Transverse colon (tissue), 4 donors: ENCODE results near the gene HOXD1. TPM values are rescaled to one million over a fixed set of nuclear protein-coding genes. Genes with fewer than 3 reads are reported as not detected.

Experiments used
- DNase-seq: peaks from one replicate; pipeline ENCODE4 v3.0.0-alpha.2; 2019
- H3K27ac ChIP-seq, 4 donors: fragments of 200-600 bp; sonication (generic); 2 replicates each; pipeline ENCODE4 v1.5.1; 2016 to 2018; ENCODE audit warnings: inconsistent platforms in 4 of 4
- H3K27me3 ChIP-seq: fragments of 200-600 bp; sonication (generic); 2 replicates; pipeline ENCODE4 v1.5.1; 2017; ENCODE audit warnings: inconsistent platforms
- H3K36me3 ChIP-seq, 4 donors: fragments of 200-600 bp; sonication (generic); 2 replicates each; pipeline ENCODE4 v1.5.1; 2017 to 2019; ENCODE audit warnings: inconsistent platforms in 4 of 4
- H3K4me1 ChIP-seq, 4 donors: fragments of 200-600 bp; sonication (generic); 2 replicates each; pipeline ENCODE4 v1.5.1; 2017 to 2020; ENCODE audit warnings: inconsistent platforms in 4 of 4
- H3K4me3 ChIP-seq, 4 donors: fragments of 200-600 bp; sonication (generic); 1 replicate in 1 of 4; 2 replicates in 3 of 4; pipeline versions ENCODE4 v1.5.1 to v1.6.1; 2017 to 2019; ENCODE audit warnings: inconsistent platforms in 4 of 4
- H3K9me3 ChIP-seq, 2 donors: fragments of 200-600 bp; sonication (generic); 2 replicates each; pipeline ENCODE4 v1.5.1; 2017 to 2019; ENCODE audit warnings: inconsistent platforms in 2 of 2
- EP300 ChIP-seq: sonication (generic); formaldehyde crosslinking; IDR thresholded peaks from one replicate; pipeline ENCODE4 v1.6.1; 2017; ENCODE audit warnings: antibody characterized with exemption, low read depth
- POLR2A ChIP-seq: fragments of 450-650 bp; IDR thresholded peaks from one replicate; pipeline ENCODE4 v1.6.1; 2016; ENCODE audit warnings: antibody characterized with exemption, mild to moderate bottlenecking, moderate library complexity
- POLR2AphosphoS5 ChIP-seq, 3 donors: sonication (generic); formaldehyde crosslinking; IDR thresholded peaks; one replicate each; pipeline ENCODE4 v1.6.1; 2016; ENCODE audit warnings: antibody characterized with exemption in 3 of 3
- WGBS, 2 donors: methylation state at CpG; one replicate each; pipeline ENCODE4 v1.1.5; 2018; ENCODE audit warnings: low coverage in 1 of 2; 5-methylcytosine and 5-hydroxymethylcytosine counted together
- in situ Hi-C, 4 donors: fragments of 200-750 bp; cut with MboI; loops; one replicate each; pipeline versions ENCODE4 v1.15.0 to v1.15.1; 2017; ENCODE audit warnings: low sequenced_read_pairs in 3 of 4, low pct_ligation_motif_present in 1 of 4, low pct_unique_long_range_greater_than_20kb in 1 of 4
- intact Hi-C: fragments of 100-400 bp; cut with DNase I; formaldehyde crosslinking; loops from one replicate; pipeline ENCODE4 v1.15.1; 2023; ENCODE audit warnings: low total_unique reads
- total RNA-seq, 4 donors: library from RNA; depleted of rRNA; stranded (reverse); fragments of >200 nt; gene quantifications; one replicate each; pipeline ENCODE4 v1.1.0, GENCODE V29; 2016
- TF ChIP-seq, protein P1 (sequence below), 5 experiments: fragments of 200-600 bp in 3 of 5; fragments of 450-650 bp in 2 of 5; sonication (generic) in 3 of 5; IDR thresholded peaks; 1 replicate in 2 of 5; 2 replicates in 3 of 5; pipeline ENCODE4 v1.5.1; 2016 to 2017; ENCODE audit warnings: antibody characterized with exemption in 5 of 5, inconsistent platforms in 3 of 5, mild to moderate bottlenecking in 2 of 5, moderate library complexity in 1 of 5

The HOXD1 gene
- total RNA-seq, 4 donors from 2014 or later, result 4.1 to 12.9 (median 4.5) TPM

DNA sequence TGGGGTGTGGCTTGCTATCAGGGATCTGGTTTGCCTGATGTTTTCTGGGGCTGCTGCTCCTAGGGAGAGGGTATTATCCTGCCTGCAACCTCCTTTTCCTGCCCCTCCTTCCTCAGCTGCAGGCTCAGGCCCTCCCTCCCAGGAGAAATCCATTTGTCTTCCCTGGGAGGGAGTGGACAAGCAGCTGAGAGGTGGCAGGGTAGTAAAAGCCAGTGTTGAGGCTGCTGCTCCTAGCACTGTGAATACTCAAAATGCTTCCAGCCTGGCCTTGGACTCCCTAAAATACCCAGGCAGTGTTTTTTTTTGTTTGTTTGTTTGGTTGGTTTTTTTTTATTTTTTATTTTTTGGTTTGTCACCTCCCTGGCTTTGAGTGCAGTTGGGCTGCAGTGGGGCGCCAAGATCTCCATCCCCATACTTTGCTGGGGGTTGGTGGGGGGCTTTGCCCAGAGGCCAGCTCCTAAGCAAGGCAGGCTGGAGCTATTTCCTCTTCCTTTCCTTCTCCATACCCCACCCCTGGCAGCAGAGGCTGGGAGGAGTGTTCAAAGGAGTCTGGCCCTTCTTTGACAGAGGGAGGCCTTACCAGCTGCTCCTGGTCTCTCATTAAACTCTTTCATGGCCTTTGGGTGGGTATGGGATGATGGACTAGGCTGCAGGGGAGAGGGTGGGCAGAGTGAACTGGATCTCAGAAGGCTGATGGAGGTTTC lies 17.7 kb upstream of the HOXD1 start:
- intact Hi-C loops (no loop called here), in situ Hi-C loops (no loop called here)
- Histone ChIP-seq H3K4me1 (peaks cover 0 to 27% (median 16%) of the 10 kb centered on the region in 4 donors), H3K27ac (no peak overlapping the region), H3K36me3 (no peaks in the 10 kb centered on the region), H3K9me3 (no peaks in the 10 kb centered on the region), H3K27me3 (peaks cover 60% of the 10 kb centered on the region), H3K4me3 (no peak overlapping the region)
- WGBS, 2 donors, result 65% methylated on average over 1 of the region's 1 CpG; no CpG with 5 or more reads in 1 of the 2 donors
- no peak for TF ChIP-seq POLR2A
- TF ChIP-seq, protein P1, sequence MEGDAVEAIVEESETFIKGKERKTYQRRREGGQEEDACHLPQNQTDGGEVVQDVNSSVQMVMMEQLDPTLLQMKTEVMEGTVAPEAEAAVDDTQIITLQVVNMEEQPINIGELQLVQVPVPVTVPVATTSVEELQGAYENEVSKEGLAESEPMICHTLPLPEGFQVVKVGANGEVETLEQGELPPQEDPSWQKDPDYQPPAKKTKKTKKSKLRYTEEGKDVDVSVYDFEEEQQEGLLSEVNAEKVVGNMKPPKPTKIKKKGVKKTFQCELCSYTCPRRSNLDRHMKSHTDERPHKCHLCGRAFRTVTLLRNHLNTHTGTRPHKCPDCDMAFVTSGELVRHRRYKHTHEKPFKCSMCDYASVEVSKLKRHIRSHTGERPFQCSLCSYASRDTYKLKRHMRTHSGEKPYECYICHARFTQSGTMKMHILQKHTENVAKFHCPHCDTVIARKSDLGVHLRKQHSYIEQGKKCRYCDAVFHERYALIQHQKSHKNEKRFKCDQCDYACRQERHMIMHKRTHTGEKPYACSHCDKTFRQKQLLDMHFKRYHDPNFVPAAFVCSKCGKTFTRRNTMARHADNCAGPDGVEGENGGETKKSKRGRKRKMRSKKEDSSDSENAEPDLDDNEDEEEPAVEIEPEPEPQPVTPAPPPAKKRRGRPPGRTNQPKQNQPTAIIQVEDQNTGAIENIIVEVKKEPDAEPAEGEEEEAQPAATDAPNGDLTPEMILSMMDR (IDR thresholded peaks at IDR 0.05), result no peak
- no peak for TF ChIP-seq POLR2AphosphoS5 (IDR thresholded peaks at IDR 0.05)
- DNase-seq, result no peak

DNA sequence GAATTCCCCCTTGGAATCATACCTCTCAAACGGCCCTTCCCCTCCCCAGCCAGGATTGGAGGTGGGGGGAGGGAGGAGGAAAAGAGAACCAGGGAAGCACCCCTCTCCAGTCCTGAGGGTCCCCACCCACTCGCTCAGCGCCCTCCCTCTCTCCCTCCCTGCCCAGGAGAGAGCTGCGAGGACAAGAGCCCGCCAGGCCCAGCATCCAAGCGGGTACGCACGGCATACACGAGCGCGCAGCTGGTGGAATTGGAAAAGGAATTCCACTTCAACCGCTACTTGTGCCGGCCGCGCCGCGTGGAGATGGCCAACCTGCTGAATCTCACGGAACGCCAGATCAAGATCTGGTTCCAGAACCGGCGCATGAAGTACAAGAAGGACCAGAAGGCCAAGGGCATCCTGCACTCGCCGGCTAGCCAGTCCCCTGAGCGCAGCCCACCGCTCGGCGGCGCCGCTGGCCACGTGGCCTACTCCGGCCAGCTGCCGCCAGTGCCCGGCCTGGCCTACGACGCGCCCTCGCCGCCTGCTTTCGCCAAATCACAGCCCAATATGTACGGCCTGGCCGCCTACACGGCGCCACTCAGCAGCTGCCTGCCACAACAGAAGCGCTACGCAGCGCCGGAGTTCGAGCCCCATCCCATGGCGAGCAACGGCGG lies 17.0 kb upstream of the HOXD1 start:
- H3K36me3 ChIP-seq, result no peaks in the 10 kb centered on the region
- H3K27me3 ChIP-seq, result peaks cover 61% of the 10 kb centered on the region
- H3K4me3 ChIP-seq, result no peak overlapping the region
- H3K4me1 ChIP-seq, result peaks cover 0 to 27% (median 16%) of the 10 kb centered on the region in 4 donors
- in situ Hi-C loops (no loop called here), intact Hi-C loops (no loop called here)
- 63% methylated on average over 47 of the region's 51 CpGs; no CpG with 5 or more reads in 1 of the 2 donors for WGBS, 2 donors
- TF ChIP-seq EP300 (no peak), POLR2A (no peak), POLR2AphosphoS5 (IDR thresholded peaks at IDR 0.05) (no peak)
- TF ChIP-seq, protein P1 (IDR thresholded peaks at IDR 0.05), result no peak
- no peak overlapping the region for H3K27ac ChIP-seq
- no peaks in the 10 kb centered on the region for H3K9me3 ChIP-seq
- DNase-seq, result no peak

DNA sequence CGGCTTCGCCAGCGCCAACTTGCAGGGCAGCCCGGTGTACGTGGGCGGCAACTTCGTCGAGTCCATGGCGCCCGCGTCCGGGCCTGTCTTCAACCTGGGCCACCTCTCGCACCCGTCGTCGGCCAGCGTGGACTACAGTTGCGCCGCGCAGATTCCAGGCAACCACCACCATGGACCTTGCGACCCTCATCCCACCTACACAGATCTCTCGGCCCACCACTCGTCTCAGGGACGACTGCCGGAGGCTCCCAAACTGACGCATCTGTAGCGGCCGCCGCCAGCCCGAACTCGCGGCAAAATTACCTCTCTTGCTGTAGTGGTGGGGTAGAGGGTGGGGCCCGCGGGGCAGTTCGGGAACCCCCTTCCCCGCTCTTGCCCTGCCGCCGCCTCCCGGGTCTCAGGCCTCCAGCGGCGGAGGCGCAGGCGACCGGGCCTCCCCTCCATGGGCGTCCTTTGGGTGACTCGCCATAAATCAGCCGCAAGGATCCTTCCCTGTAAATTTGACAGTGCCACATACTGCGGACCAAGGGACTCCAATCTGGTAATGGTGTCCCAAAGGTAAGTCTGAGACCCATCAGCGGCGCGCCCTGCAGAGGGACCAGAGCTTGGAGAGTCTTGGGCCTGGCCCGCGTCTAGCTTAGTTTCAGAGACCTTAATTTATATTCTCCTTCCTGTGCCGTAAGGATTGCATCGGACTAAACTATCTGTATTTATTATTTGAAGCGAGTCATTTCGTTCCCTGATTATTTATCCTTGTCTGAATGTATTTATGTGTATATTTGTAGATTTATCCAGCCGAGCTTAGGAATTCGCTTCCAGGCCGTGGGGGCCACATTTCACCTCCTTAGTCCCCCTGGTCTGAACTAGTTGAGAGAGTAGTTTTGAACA lies 16.2 kb upstream of the HOXD1 start:
- WGBS, 2 donors, result 60 to 64% methylated on average over 2 to 60 of the region's 60 CpGs
- Histone ChIP-seq H3K27ac (no peak overlapping the region), H3K36me3 (no peaks in the 10 kb centered on the region), H3K9me3 (no peaks in the 10 kb centered on the region), H3K4me3 (no peak overlapping the region), H3K27me3 (peaks cover 65% of the 10 kb centered on the region), H3K4me1 (peaks cover 0 to 27% (median 16%) of the 10 kb centered on the region in 4 donors)
- TF ChIP-seq EP300 (no peak), POLR2AphosphoS5 (IDR thresholded peaks at IDR 0.05) (no peak), POLR2A (no peak)
- TF ChIP-seq, protein P1 (IDR thresholded peaks at IDR 0.05), result no peak
- intact Hi-C loops (no loop called here), in situ Hi-C loops (no loop called here)
- DNase-seq, result no peak
